H1 (cell line): Measurements from ENCODE around the gene MRPS34. TPM values are rescaled to one million over a fixed set of nuclear protein-coding genes. Genes with fewer than 3 reads are reported as not detected.

ENCODE experiments used
- BACH1 ChIP-seq: IDR thresholded peaks from 2 replicates; pipeline ENCODE4 v1.6.1; 2012; ENCODE audit warnings: low read length, improper control_type of control experiment
- CHD7 ChIP-seq: fragments of 300-600 bp; sonication (generic); IDR thresholded peaks from 2 replicates; pipeline ENCODE4 v1.7.1; 2012; ENCODE audit warnings: low read length, moderate library complexity, mild to moderate bottlenecking, inconsistent platforms; ENCODE audit not compliant: insufficient replicate concordance
- RNF2 ChIP-seq: fragments of 200-900, 300-1000 bp; sonication (generic); IDR thresholded peaks from 2 replicates; pipeline ENCODE4 v1.7.1; 2016; ENCODE audit warnings: borderline replicate concordance, low read depth, mild to moderate bottlenecking, antibody characterized with exemption, low read length; ENCODE audit not compliant: poor library complexity, severe bottlenecking; ENCODE audit errors: missing control alignments
- polyA plus RNA-seq, 7 experiments: library from polyadenylated mRNA; depleted of rRNA in 3 of 7; stranded (reverse) in 5 of 7; unstranded in 2 of 7; fragments of >200 nt in 5 of 7; fragments of 200-250 nt in 2 of 7; gene quantifications; 1 replicate in 5 of 7; 2 replicates in 1 of 7; 4 replicates in 1 of 7; pipeline versions ENCODE4 v1.2.1 to v1.2.3, GENCODE V29; 2011 to 2013; ENCODE audit warnings: missing spikeins in 2 of 7, mixed read lengths in 2 of 7
- total RNA-seq: library from RNA; stranded (reverse); fragmentation: NEBNext Ultra II Directional; extraction: Animal tissue kit (Norgen Biotek cat#: 25700); gene quantifications from 2 replicates; pipeline ENCODE4 v1.2.1, GENCODE V29; 2021

Gene MRPS34
- total and polyA plus RNA-seq, 2 of the 8 experiments (the other 6 are each of a cell fraction or from before 2014, with no cell fraction given), result 168 to 252 TPM

- no peak for TF ChIP-seq CHD7
- no peak for TF ChIP-seq RNF2
- TF ChIP-seq BACH1, result no peak
- TF ChIP-seq, all 59 proteins: peak for 0
These were observed 43.5 kb downstream of the MRPS34 start (continued) for GRCh38 chr16:1729445-1729844.
